Endothelial cell of umbilical vein (primary cell): ENCODE data around the gene NAP1L1. TPM values are rescaled to one million over a fixed set of nuclear protein-coding genes. Genes with fewer than 3 reads are reported as not detected.

ENCODE experiments used
- BruUV-seq: library from RNA; stranded (reverse); fragments of 400-500 nt; replicated peaks from 2 replicates; lab custom pipeline; 2021; lab: Mats Ljungman, UMichigan
- CTCF ChIA-PET: fragments of 300-600, 350-600 bp; sonication (Branson Sonifier 250); formaldehyde crosslinking; loops from one replicate; lab custom pipeline; 2021; ENCODE audit warnings: antibody characterized with exemption, inconsistent platforms; lab: Charles Lee
- POLR2A ChIA-PET: fragments of 300-600, 350-600 bp; sonication (Branson Sonifier 250); formaldehyde crosslinking; loops from one replicate; lab custom pipeline; 2021; ENCODE audit warnings: antibody characterized with exemption, inconsistent platforms; lab: Charles Lee
- DNase-seq: peaks from one replicate; pipeline ENCODE4 v3.0.0-alpha.2; 2011; ENCODE audit warnings: low read depth, low spot score
- FAIRE-seq: peaks from 2 replicates; lab custom pipeline; 2011; peaks lifted over from hg19 to GRCh38; lab: Jason Lieb, UNC
- H2AFZ ChIP-seq: 2 replicates; pipeline ENCODE4 v1.6.0; 2012; ENCODE audit warnings: low read depth, low read length, control low read depth, inconsistent platforms
- H3K27ac ChIP-seq: 2 replicates; pipeline ENCODE4 v1.5.1; 2011; ENCODE audit warnings: low read depth, mild to moderate bottlenecking, control low read depth, low read length, moderate library complexity; ENCODE audit not compliant: insufficient read depth
- H3K27me3 ChIP-seq, 2 experiments: 2 replicates each; pipeline versions ENCODE4 v1.6.0 to v1.6.1; 2011; ENCODE audit warnings: low read length in 2 of 2, mixed read lengths in 1 of 2; ENCODE audit not compliant: control insufficient read depth in 2 of 2, insufficient read depth in 2 of 2
- H3K36me3 ChIP-seq, 2 experiments: 2 replicates in 1 of 2; 3 replicates in 1 of 2; pipeline ENCODE4 v1.5.1; 2011; ENCODE audit warnings: low read length in 2 of 2, mild to moderate bottlenecking in 1 of 2, moderate library complexity in 1 of 2; ENCODE audit not compliant: control insufficient read depth in 2 of 2, insufficient read depth in 2 of 2; ENCODE audit errors: extremely low read depth in 1 of 2
- H3K4me1 ChIP-seq: 3 replicates; pipeline ENCODE4 v1.5.1; 2011; ENCODE audit warnings: mild to moderate bottlenecking, low read length; ENCODE audit not compliant: control insufficient read depth, insufficient read depth; ENCODE audit errors: extremely low read depth
- H3K4me2 ChIP-seq: 2 replicates; pipeline ENCODE4 v1.6.1; 2011; ENCODE audit warnings: low read length, control low read depth, mixed read lengths; ENCODE audit not compliant: insufficient read depth
- H3K4me3 ChIP-seq, 3 experiments: fragments of 200-600 bp in 1 of 3; sonication (generic), shearing (Covaris generic) in 1 of 3; replicated peaks in 1 of 3; 2 replicates each; pipeline ENCODE4 v1.5.1; 2011 to 2016; ENCODE audit warnings: control low read depth in 3 of 3, low read length in 3 of 3, mild to moderate bottlenecking in 2 of 3, inconsistent platforms in 1 of 3, low read depth in 1 of 3, moderate library complexity in 1 of 3; ENCODE audit not compliant: insufficient read depth in 1 of 3
- H3K79me2 ChIP-seq: 2 replicates; pipeline ENCODE4 v1.6.0; 2012; ENCODE audit warnings: low read length, inconsistent platforms; ENCODE audit not compliant: control insufficient read depth, insufficient read depth
- H3K9ac ChIP-seq: replicated peaks from 2 replicates; pipeline ENCODE3; 2011; ENCODE audit warnings: low read length, control low read depth; ENCODE audit not compliant: insufficient read depth; ENCODE audit errors: extremely low read depth
- H3K9me1 ChIP-seq: replicated peaks from 3 replicates; pipeline ENCODE4 v1.6.0; 2011; ENCODE audit warnings: mild to moderate bottlenecking, low read length; ENCODE audit not compliant: control insufficient read depth, insufficient read depth; ENCODE audit errors: extremely low read depth
- H3K9me3 ChIP-seq: replicated peaks from 2 replicates; pipeline ENCODE4 v1.5.1; 2012; ENCODE audit warnings: low read length, inconsistent platforms; ENCODE audit not compliant: control insufficient read depth, insufficient read depth
- H4K20me1 ChIP-seq: replicated peaks from 2 replicates; pipeline ENCODE3; 2011; ENCODE audit warnings: mild to moderate bottlenecking, low read length; ENCODE audit not compliant: control insufficient read depth, insufficient read depth; ENCODE audit errors: extremely low read depth
- EZH2 ChIP-seq: IDR thresholded peaks from 2 replicates; pipeline ENCODE4 v1.6.1; 2012; ENCODE audit warnings: borderline replicate concordance, low read depth, mild to moderate bottlenecking, moderate library complexity, low read length, inconsistent platforms; ENCODE audit not compliant: severe bottlenecking
- FOS ChIP-seq: IDR thresholded peaks from 2 replicates; pipeline ENCODE4 v1.6.1; 2011; ENCODE audit warnings: mild to moderate bottlenecking, low read length, moderate library complexity, borderline replicate concordance; ENCODE audit not compliant: insufficient read depth
- GATA2 ChIP-seq: IDR thresholded peaks from 2 replicates; pipeline ENCODE4 v1.7.0; 2011; ENCODE audit warnings: low read depth, mild to moderate bottlenecking, moderate library complexity, mixed read lengths, low read length; ENCODE audit not compliant: insufficient read length, insufficient read depth
- JUN ChIP-seq: IDR thresholded peaks from 2 replicates; pipeline ENCODE4 v1.6.1; 2011; ENCODE audit warnings: borderline replicate concordance, low read depth; ENCODE audit not compliant: insufficient read length, insufficient read depth
- MYC ChIP-seq: IDR thresholded peaks from one replicate; pipeline ENCODE4 v1.6.1; 2011; ENCODE audit warnings: mild to moderate bottlenecking, low read depth, low read length
- POLR2A ChIP-seq: IDR thresholded peaks from 2 replicates; pipeline ENCODE4 v1.6.1; 2012; ENCODE audit warnings: low read depth, mild to moderate bottlenecking, control low read depth, low read length
- POLR2AphosphoS5 ChIP-seq: IDR thresholded peaks from 2 replicates; pipeline ENCODE4 v1.6.1; 2012; ENCODE audit warnings: low read depth, mild to moderate bottlenecking, control low read depth, low read length, moderate library complexity; ENCODE audit not compliant: insufficient read depth
- dilution Hi-C: fragments of 300-500 bp; cut with MboI; formaldehyde crosslinking; loops from one replicate; pipeline ENCODE4 v1.15.0; 2019; ENCODE audit warnings: low sequenced_read_pairs; ENCODE audit not compliant: extremely low pct_ligation_motif_present
- intact Hi-C: fragments of 100-400 bp; cut with micrococcal nuclease; formaldehyde crosslinking; loops from one replicate; pipeline ENCODE4 v1.10.0; 2022
- polyA plus RNA-seq, 4 experiments: library from polyadenylated mRNA; depleted of rRNA in 3 of 4; stranded (reverse) in 3 of 4; unstranded in 1 of 4; fragments of >200 nt; gene quantifications; 2 replicates each; pipeline versions ENCODE4 v1.2.1 to v1.2.3, GENCODE V29; 2011 to 2012; ENCODE audit warnings: missing spikeins in 1 of 4
- total RNA-seq: library from RNA; stranded (reverse); gene quantifications from 2 replicates; pipeline ENCODE4 v1.2.3, GENCODE V29; 2021
- TF ChIP-seq, protein P1 (sequence below), 2 donors: IDR thresholded peaks; 1 replicate in 1 of 2; 2 replicates in 1 of 2; pipeline ENCODE4 v1.5.1; 2011; ENCODE audit warnings: low read length in 2 of 2, mild to moderate bottlenecking in 2 of 2, moderate library complexity in 2 of 2, control low read depth in 1 of 2, inconsistent platforms in 1 of 2, low read depth in 1 of 2; ENCODE audit not compliant: insufficient read depth in 1 of 2; ENCODE audit errors: extremely low read depth in 1 of 2
- TF ChIP-seq, protein P2 (sequence below): IDR thresholded peaks from 2 replicates; pipeline ENCODE4 v1.6.1; 2011; ENCODE audit not compliant: insufficient read depth, insufficient read length

Gene NAP1L1
- total and polyA plus RNA-seq, 2 donors (not counting 3 experiments of a cell fraction or from before 2014, with no cell fraction given) = 127 to 649 TPM

DNA sequence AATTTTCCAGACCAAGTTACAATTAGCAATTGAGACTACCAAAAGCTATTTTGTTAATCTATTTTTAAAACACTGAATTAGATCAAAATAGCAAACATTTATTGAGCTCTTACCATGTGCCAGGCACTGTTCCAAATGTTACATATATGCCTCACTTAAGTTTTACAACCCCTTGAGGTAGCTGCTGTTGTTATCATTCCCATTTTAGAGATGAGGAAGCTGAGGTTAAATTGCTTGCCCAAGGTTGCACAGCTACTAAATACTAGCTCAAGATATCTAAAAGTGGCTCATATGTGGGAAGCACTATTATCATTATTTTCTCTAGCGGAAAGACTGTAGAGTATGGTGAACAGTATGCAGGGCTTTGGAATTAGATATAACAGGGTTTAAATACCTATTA, 19.5 kb upstream of the NAP1L1 start:
- Histone ChIP-seq H2AFZ (no peak overlapping the region), H3K79me2 (no peaks in the 10 kb centered on the region), H3K27me3 (no peaks in the 10 kb centered on the region), H3K9me1 (peaks cover 3% of the 10 kb centered on the region), H3K4me2 (no peak overlapping the region), H3K27ac (no peak overlapping the region), H3K36me3 (no peaks in the 10 kb centered on the region), H3K9ac (no peak overlapping the region), H4K20me1 (no peaks in the 10 kb centered on the region), H3K9me3 (no peaks in the 10 kb centered on the region), H3K4me3 (no peak overlapping the region), H3K4me1 (no peaks in the 10 kb centered on the region)
- FAIRE-seq (no peak), DNase-seq (no peak)
- TF ChIP-seq, protein P1, sequence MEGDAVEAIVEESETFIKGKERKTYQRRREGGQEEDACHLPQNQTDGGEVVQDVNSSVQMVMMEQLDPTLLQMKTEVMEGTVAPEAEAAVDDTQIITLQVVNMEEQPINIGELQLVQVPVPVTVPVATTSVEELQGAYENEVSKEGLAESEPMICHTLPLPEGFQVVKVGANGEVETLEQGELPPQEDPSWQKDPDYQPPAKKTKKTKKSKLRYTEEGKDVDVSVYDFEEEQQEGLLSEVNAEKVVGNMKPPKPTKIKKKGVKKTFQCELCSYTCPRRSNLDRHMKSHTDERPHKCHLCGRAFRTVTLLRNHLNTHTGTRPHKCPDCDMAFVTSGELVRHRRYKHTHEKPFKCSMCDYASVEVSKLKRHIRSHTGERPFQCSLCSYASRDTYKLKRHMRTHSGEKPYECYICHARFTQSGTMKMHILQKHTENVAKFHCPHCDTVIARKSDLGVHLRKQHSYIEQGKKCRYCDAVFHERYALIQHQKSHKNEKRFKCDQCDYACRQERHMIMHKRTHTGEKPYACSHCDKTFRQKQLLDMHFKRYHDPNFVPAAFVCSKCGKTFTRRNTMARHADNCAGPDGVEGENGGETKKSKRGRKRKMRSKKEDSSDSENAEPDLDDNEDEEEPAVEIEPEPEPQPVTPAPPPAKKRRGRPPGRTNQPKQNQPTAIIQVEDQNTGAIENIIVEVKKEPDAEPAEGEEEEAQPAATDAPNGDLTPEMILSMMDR (IDR thresholded peaks at IDR 0.05; ENCODE audit: extremely low read depth in 1 of 2, insufficient read depth in 1 of 2, low read depth in 1 of 2, low read length in 2 of 2) = no peak
- no peak for TF ChIP-seq MYC
- TF ChIP-seq, protein P2, sequence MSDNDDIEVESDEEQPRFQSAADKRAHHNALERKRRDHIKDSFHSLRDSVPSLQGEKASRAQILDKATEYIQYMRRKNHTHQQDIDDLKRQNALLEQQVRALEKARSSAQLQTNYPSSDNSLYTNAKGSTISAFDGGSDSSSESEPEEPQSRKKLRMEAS = no peak
- no peak for TF ChIP-seq POLR2A
- no peak for TF ChIP-seq JUN
- no peak for TF ChIP-seq GATA2
- no peak for TF ChIP-seq POLR2AphosphoS5
- TF ChIP-seq FOS = no peak
- no peak for TF ChIP-seq EZH2
- intact Hi-C loops (no loop called here), dilution Hi-C loops (no loop called here)
- ChIA-PET CTCF (no interaction called here), POLR2A (no interaction called here)
- no TSS peak for BruUV-seq
